A673 (cell line): Measurements from ENCODE around the gene EPHA8. TPM values are rescaled to one million over a fixed set of nuclear protein-coding genes. Genes with fewer than 3 reads are reported as not detected.

Source experiments
- BruUV-seq: library from RNA; stranded (reverse); fragments of 400-500 nt; replicated peaks from 2 replicates; lab custom pipeline; 2021; lab: Mats Ljungman, UMichigan
- CTCF ChIA-PET: fragments of 300-600 bp; sonication (Branson Sonifier 250); formaldehyde crosslinking; loops from one replicate; lab custom pipeline; 2022; ENCODE audit warnings: antibody characterized with exemption; lab: Charles Lee
- POLR2A ChIA-PET: fragments of 300-600 bp; sonication (Branson Sonifier 250); formaldehyde crosslinking; loops from one replicate; lab custom pipeline; 2022; ENCODE audit warnings: antibody characterized with exemption; ENCODE audit not compliant: low non-redundant PET; lab: Charles Lee
- DNase-seq: peaks from one replicate; pipeline ENCODE4 v3.0.0-alpha.2; 2015; ENCODE audit warnings: low spot score
- H3K27ac ChIP-seq: fragments of 200-600 bp; sonication (generic); 2 replicates; pipeline ENCODE4 v1.5.1; 2016; ENCODE audit warnings: mixed run types, low read depth, mild to moderate bottlenecking, mixed read lengths, antibody characterized with exemption, low read length; ENCODE audit not compliant: poor library complexity, severe bottlenecking
- H3K27me3 ChIP-seq: fragments of 200-600 bp; sonication (generic); replicated peaks from 2 replicates; pipeline ENCODE4 v1.6.1; 2017; ENCODE audit warnings: mixed run types, low read depth, mild to moderate bottlenecking, mixed read lengths, antibody characterized with exemption, low read length; ENCODE audit not compliant: insufficient read depth, poor library complexity
- H3K36me3 ChIP-seq: fragments of 200-600 bp; sonication (generic); 2 replicates; pipeline ENCODE4 v1.6.1; 2016; ENCODE audit warnings: mixed run types, mild to moderate bottlenecking, mixed read lengths, antibody characterized with exemption, low read length; ENCODE audit not compliant: insufficient read depth, poor library complexity, severe bottlenecking
- H3K4me1 ChIP-seq: fragments of 200-600 bp; sonication (generic); 2 replicates; pipeline ENCODE4 v1.6.1; 2017; ENCODE audit warnings: mixed run types, mild to moderate bottlenecking, mixed read lengths, antibody characterized with exemption, low read length; ENCODE audit not compliant: insufficient read depth, poor library complexity, severe bottlenecking
- H3K4me3 ChIP-seq: fragments of 200-600 bp; sonication (generic); 2 replicates; pipeline ENCODE4 v1.5.1; 2016; ENCODE audit warnings: low read depth, mixed run types, mild to moderate bottlenecking, mixed read lengths, low read length; ENCODE audit not compliant: poor library complexity, severe bottlenecking
- H3K9me3 ChIP-seq: fragments of 200-600 bp; sonication (generic); 2 replicates; pipeline ENCODE4 v1.6.1; 2016; ENCODE audit warnings: mixed run types, low read depth, mild to moderate bottlenecking, mixed read lengths, antibody characterized with exemption, low read length; ENCODE audit not compliant: poor library complexity, severe bottlenecking
- CTCF ChIP-seq: fragments of 300-800, 200-600 bp; sonication (generic); conservative IDR thresholded peaks from 2 replicates; pipeline ENCODE4 v1.5.1; 2017; ENCODE audit warnings: low read depth, mild to moderate bottlenecking, antibody characterized with exemption, low read length, moderate library complexity, mixed read lengths
- EZH2 ChIP-seq: fragments of 200-600 bp; sonication (generic); IDR thresholded peaks from 2 replicates; pipeline ENCODE4 v1.6.1; 2017; ENCODE audit warnings: borderline replicate concordance, low read depth, mild to moderate bottlenecking, mixed read lengths, antibody characterized with exemption, low read length; ENCODE audit not compliant: poor library complexity, severe bottlenecking
- intact Hi-C: fragments of 100-400 bp; cut with micrococcal nuclease; formaldehyde crosslinking; loops from one replicate; pipeline ENCODE4 v1.10.0; 2022; ENCODE audit not compliant: unreplicated experiment
- total RNA-seq: library from RNA; stranded (reverse); gene quantifications from 2 replicates; pipeline ENCODE4 v1.2.3, GENCODE V29; 2021

EPHA8 gene
- total RNA-seq, 1 experiment from 2014 or later, result not detected

- intact Hi-C loops, result no loop called here
- Histone ChIP-seq H3K9me3 (no peaks in the 10 kb centered on the region), H3K27me3 (no peaks in the 10 kb centered on the region), H3K36me3 (no peaks in the 10 kb centered on the region), H3K4me3 (no peak overlapping the region), H3K4me1 (no peaks in the 10 kb centered on the region), H3K27ac (no peak overlapping the region)
- POLR2A ChIA-PET, result no interaction called here
- CTCF ChIA-PET, result no interaction called here
- no peak for DNase-seq
- BruUV-seq, result no TSS peak
- TF ChIP-seq CTCF (no peak), EZH2 (no peak)
Observed at GRCh38 chr1:22530715-22531114, 32.6 kb upstream of the EPHA8 start.

- intact Hi-C loops, result no loop called here
- Histone ChIP-seq H3K4me3 (no peak overlapping the region), H3K9me3 (no peaks in the 10 kb centered on the region), H3K36me3 (no peaks in the 10 kb centered on the region), H3K4me1 (no peaks in the 10 kb centered on the region), H3K27me3 (no peaks in the 10 kb centered on the region), H3K27ac (no peak overlapping the region)
- ChIA-PET CTCF (no interaction called here), POLR2A (no interaction called here)
- no peak for DNase-seq
- no peak for TF ChIP-seq CTCF
- no peak for TF ChIP-seq EZH2
- BruUV-seq, result no TSS peak
Observed at GRCh38 chr1:22531251-22531650, 32.0 kb upstream of the EPHA8 start.

- no peak for DNase-seq
- BruUV-seq, result no TSS peak
- ChIA-PET POLR2A (no interaction called here), CTCF (no interaction called here)
- TF ChIP-seq CTCF (no peak), EZH2 (no peak)
- Histone ChIP-seq H3K36me3 (no peaks in the 10 kb centered on the region), H3K9me3 (no peaks in the 10 kb centered on the region), H3K27me3 (no peaks in the 10 kb centered on the region), H3K4me1 (no peaks in the 10 kb centered on the region), H3K27ac (no peak overlapping the region), H3K4me3 (no peak overlapping the region)
- intact Hi-C loops, result no loop called here
Observed at GRCh38 chr1:22533244-22533895, 29.9 kb upstream of the EPHA8 start.
